Kidney epithelial cell (primary cell): ENCODE data around the gene AOPEP. TPM values are rescaled to one million over a fixed set of nuclear protein-coding genes. Genes with fewer than 3 reads are reported as not detected.

Experiments
- DNase-seq: peaks from one replicate; pipeline ENCODE4 v3.0.0-alpha.2; 2010; ENCODE audit warnings: low read depth
- H3K27me3 ChIP-seq: 2 replicates; pipeline ENCODE4 v1.6.0; 2011; ENCODE audit warnings: low read length; ENCODE audit not compliant: control insufficient read depth, insufficient read depth
- H3K36me3 ChIP-seq: 2 replicates; pipeline ENCODE4 v1.5.1; 2011; ENCODE audit warnings: low read length; ENCODE audit not compliant: control insufficient read depth, insufficient read depth
- H3K4me3 ChIP-seq: 2 replicates; pipeline ENCODE4 v1.5.1; 2011; ENCODE audit warnings: low read depth, mild to moderate bottlenecking, control low read depth, low read length
- total RNA-seq: library from RNA; depleted of rRNA; stranded (reverse); fragments of >200 nt; gene quantifications from 2 replicates; pipeline ENCODE4 v1.2.3, GENCODE V29; 2015
- TF ChIP-seq, protein P1 (sequence below): IDR thresholded peaks from 2 replicates; pipeline ENCODE4 v1.5.1; 2011; ENCODE audit warnings: mild to moderate bottlenecking, moderate library complexity, low read length, control low read depth, inconsistent platforms; ENCODE audit not compliant: insufficient read depth, poor library complexity, severe bottlenecking

The AOPEP gene
- total RNA-seq, 1 donor from 2014 or later: 17.4 TPM

DNA sequence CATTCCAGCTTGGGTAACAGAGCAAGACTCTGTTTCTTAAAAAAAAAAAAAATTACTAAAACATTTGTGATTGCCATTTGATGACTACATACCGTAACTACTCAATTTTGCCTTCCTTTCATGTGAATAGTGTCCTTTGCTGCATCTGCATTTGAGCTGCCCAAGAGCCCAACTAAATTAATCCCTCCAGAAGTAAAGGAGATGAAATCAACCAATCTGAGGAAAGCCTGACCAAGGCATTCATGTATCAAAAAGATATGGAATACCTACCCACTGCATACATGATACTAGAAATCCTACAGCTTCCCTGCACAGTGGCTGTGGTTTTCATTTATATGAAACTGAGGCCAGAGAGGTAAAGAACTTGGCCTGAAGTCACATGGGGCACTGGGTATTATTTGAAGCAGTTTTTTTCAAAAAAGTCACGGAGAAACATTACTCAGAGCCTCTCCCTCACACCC lies 177.5 kb downstream of the AOPEP start:
- Histone ChIP-seq H3K4me3 (no peak overlapping the region), H3K36me3 (no peaks in the 10 kb centered on the region), H3K27me3 (no peaks in the 10 kb centered on the region)
- TF ChIP-seq, protein P1, sequence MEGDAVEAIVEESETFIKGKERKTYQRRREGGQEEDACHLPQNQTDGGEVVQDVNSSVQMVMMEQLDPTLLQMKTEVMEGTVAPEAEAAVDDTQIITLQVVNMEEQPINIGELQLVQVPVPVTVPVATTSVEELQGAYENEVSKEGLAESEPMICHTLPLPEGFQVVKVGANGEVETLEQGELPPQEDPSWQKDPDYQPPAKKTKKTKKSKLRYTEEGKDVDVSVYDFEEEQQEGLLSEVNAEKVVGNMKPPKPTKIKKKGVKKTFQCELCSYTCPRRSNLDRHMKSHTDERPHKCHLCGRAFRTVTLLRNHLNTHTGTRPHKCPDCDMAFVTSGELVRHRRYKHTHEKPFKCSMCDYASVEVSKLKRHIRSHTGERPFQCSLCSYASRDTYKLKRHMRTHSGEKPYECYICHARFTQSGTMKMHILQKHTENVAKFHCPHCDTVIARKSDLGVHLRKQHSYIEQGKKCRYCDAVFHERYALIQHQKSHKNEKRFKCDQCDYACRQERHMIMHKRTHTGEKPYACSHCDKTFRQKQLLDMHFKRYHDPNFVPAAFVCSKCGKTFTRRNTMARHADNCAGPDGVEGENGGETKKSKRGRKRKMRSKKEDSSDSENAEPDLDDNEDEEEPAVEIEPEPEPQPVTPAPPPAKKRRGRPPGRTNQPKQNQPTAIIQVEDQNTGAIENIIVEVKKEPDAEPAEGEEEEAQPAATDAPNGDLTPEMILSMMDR: no peak
- no peak for DNase-seq

DNA sequence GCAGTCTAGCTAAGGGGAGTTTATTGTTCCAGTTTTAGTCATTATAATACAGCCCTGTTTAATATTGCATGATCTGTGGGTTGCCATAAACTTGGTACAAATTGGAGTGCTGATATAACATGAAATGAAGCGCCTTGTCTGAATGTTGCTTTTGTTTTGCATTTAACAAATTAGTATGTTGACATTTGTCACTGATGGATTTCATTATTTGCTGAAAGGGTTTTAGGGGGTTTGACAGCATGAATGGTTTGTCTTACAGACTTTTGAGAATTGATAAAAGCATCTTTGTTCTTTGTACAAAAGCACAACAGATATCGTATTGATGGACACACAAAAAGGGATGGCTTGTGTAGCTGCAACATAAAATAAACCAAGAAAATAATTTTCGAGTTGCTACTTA lies 178.3 kb downstream of the AOPEP start:
- Histone ChIP-seq H3K36me3 (no peaks in the 10 kb centered on the region), H3K4me3 (no peak overlapping the region), H3K27me3 (no peaks in the 10 kb centered on the region)
- no peak for DNase-seq
- TF ChIP-seq, protein P1: no peak

DNA sequence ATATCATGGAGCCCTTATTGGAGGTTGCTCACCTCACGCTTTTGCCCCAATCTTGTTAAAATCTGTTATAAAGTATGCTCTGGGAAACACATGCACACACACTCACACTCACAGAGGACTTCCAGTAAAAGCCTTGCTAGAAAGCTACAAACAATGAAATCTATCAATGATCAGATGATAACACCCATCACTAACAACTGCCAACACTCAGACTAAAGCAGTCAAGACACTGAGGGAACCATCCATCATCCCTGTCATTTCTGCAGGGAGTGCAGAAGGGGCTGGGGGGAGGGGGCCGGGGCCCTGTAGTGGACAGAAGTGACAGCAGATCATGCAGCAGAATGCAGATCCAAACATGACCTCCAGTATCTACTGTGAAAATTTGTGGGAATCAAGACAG lies 179.1 kb downstream of the AOPEP start:
- no peaks in the 10 kb centered on the region for H3K36me3 ChIP-seq
- TF ChIP-seq, protein P1: no peak
- no peaks in the 10 kb centered on the region for H3K27me3 ChIP-seq
- no peak overlapping the region for H3K4me3 ChIP-seq
- DNase-seq: no peak

DNA sequence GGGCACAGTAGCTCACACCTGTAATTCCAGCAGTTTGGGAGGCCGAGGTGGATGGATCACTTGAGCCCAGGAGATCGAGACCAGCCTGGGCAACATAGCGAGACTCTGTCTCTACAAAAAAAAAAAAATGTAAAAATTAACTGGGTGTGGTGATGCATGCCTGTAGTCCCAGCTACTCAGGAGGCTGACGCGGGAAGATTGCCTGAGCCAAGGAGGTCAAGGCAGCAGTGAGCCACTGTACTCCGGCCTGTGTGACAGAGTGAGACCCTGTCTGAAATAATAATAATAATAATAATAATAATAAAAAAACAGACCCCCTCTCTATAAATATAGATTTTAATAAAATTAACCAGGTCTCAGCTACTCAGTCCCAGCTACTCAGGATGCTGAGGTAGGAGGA lies 179.7 kb downstream of the AOPEP start:
- no peaks in the 10 kb centered on the region for H3K36me3 ChIP-seq
- no peak overlapping the region for H3K4me3 ChIP-seq
- no peaks in the 10 kb centered on the region for H3K27me3 ChIP-seq
- TF ChIP-seq, protein P1: no peak
- DNase-seq: no peak

DNA sequence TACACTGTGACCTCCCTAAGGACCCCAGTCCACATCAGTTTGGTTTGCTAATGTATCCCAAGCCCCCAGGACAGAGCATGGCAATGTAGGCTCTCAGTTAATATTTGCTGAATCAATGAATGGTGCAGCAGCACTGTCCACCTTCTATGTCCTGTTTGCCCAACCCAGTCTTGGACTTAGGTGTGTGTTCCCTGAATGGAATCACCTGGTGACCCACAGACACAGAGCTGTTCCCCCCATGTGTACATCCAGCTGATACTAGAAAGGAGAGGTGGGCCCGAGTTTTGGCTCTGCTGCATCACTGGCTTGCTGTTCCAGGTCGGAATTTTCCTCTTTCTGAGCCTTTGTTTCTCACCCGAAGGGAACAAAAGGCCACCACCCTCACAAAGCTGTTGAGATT lies 180.2 kb downstream of the AOPEP start:
- Histone ChIP-seq H3K27me3 (no peaks in the 10 kb centered on the region), H3K36me3 (no peaks in the 10 kb centered on the region), H3K4me3 (no peak overlapping the region)
- TF ChIP-seq, protein P1: no peak
- DNase-seq: no peak

DNA sequence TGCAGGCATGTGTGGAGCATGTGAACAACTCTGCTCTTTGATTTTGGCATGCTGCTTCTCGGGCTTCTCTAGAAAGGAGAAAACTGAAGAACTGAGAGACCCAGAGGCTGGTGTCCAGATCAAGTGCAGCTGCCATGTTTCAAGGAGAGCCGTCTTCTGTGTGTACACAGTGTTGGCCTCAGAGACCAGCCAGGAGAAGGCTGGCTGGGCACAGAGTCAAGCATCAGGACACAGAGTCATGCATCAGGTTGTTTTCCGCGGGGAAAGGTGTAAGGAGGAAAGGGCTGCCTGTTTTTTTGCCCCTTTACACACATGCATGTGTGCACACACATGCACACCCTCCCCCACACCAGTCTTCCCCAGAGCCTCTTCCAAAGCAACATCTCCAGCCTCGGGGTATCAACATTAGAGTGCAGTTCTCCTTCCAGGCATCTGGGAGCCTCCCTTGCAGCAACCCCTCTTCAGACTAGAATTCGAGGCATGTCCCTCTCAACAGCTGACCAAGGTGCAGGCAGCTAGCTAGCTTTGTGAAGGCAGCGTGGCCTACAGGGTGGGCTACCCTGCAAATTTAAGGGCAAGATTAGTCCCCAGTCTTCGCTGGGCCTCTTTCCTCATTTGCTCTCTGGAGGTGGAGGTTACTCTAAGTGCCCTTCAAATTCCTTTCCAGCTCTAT lies 180.9 kb downstream of the AOPEP start:
- Histone ChIP-seq H3K27me3 (no peaks in the 10 kb centered on the region), H3K36me3 (no peaks in the 10 kb centered on the region), H3K4me3 (no peak overlapping the region)
- DNase-seq: no peak
- TF ChIP-seq, protein P1: no peak
